Common myeloid progenitor, CD34-positive (primary cell): ENCODE results near the gene RARA.
"Not testable (repeated sequence)": the region's sequence is repeated elsewhere in the genome, so short reads cannot be mapped to it uniquely, and the experiment has no call there.

Source experiments
- CTCF ChIA-PET: fragments of 350-600 bp; sonication (Branson Sonifier 250); formaldehyde crosslinking; loops from one replicate; lab custom pipeline; 2021; ENCODE audit warnings: antibody characterized with exemption; lab: Charles Lee
- POLR2A ChIA-PET: fragments of 350-600 bp; sonication (Branson Sonifier 250); formaldehyde crosslinking; loops from one replicate; lab custom pipeline; 2021; ENCODE audit warnings: antibody characterized with exemption; lab: Charles Lee
- DNase-seq, 3 donors: peaks; one replicate each; pipeline versions ENCODE4 v3.0.0 to v3.0.0-alpha.2; 2013
- H3K27ac ChIP-seq, 2 experiments: 1 replicate in 1 of 2; 2 replicates in 1 of 2; pipeline ENCODE4 v1.7.0; 2013; ENCODE audit warnings: inconsistent platforms in 2 of 2, low read length in 2 of 2, mild to moderate bottlenecking in 2 of 2, low read depth in 1 of 2, moderate library complexity in 1 of 2; ENCODE audit not compliant: severe bottlenecking in 2 of 2, insufficient read depth in 1 of 2, poor library complexity in 1 of 2
- H3K27me3 ChIP-seq, 5 experiments: replicated peaks in 2 of 5; 1 replicate in 3 of 5; 2 replicates in 2 of 5; pipeline versions ENCODE4 v1.6.1 to v1.7.0; 2013; ENCODE audit warnings: low read length in 4 of 5, mild to moderate bottlenecking in 2 of 5, moderate library complexity in 2 of 5, inconsistent platforms in 1 of 5; ENCODE audit not compliant: insufficient read depth in 5 of 5, control insufficient read depth in 4 of 5
- H3K36me3 ChIP-seq, 4 experiments: 1 replicate in 2 of 4; 2 replicates in 2 of 4; pipeline versions ENCODE4 v1.6.1 to v1.7.0; 2013; ENCODE audit warnings: low read length in 3 of 4, control low read depth in 1 of 4, mild to moderate bottlenecking in 1 of 4; ENCODE audit not compliant: control insufficient read depth in 4 of 4, insufficient read depth in 4 of 4
- H3K4me1 ChIP-seq, 4 experiments: 1 replicate in 3 of 4; 2 replicates in 1 of 4; pipeline versions ENCODE4 v1.6.1 to v1.7.1; 2013; ENCODE audit warnings: low read length in 3 of 4, mild to moderate bottlenecking in 3 of 4, control low read depth in 1 of 4, inconsistent platforms in 1 of 4, moderate library complexity in 1 of 4; ENCODE audit not compliant: control insufficient read depth in 4 of 4, insufficient read depth in 4 of 4; ENCODE audit errors: control extremely low read depth in 1 of 4
- H3K4me3 ChIP-seq, 7 experiments: 1 replicate in 4 of 7; 2 replicates in 3 of 7; pipeline versions ENCODE4 v1.5.1 to v1.7.0; 2013; ENCODE audit warnings: mild to moderate bottlenecking in 7 of 7, low read length in 6 of 7, moderate library complexity in 6 of 7, inconsistent platforms in 2 of 7, low read depth in 2 of 7, control low read depth in 1 of 7; ENCODE audit not compliant: insufficient read depth in 4 of 7, control insufficient read depth in 1 of 7; ENCODE audit errors: extremely low read depth in 1 of 7
- H3K9me3 ChIP-seq, 5 experiments: 1 replicate in 4 of 5; 2 replicates in 1 of 5; pipeline versions ENCODE4 v1.6.1 to v1.7.1; 2013; ENCODE audit warnings: low read length in 4 of 5, mild to moderate bottlenecking in 2 of 5, inconsistent platforms in 1 of 5, low read depth in 1 of 5, moderate library complexity in 1 of 5; ENCODE audit not compliant: control insufficient read depth in 4 of 5, insufficient read depth in 2 of 5; ENCODE audit errors: control extremely low read depth in 1 of 5
- WGBS: methylation state at CpG from one replicate; pipeline ENCODE4 v1.1.5; 2013; ENCODE audit not compliant: insufficient coverage; 5-methylcytosine and 5-hydroxymethylcytosine counted together

RARA gene

DNA sequence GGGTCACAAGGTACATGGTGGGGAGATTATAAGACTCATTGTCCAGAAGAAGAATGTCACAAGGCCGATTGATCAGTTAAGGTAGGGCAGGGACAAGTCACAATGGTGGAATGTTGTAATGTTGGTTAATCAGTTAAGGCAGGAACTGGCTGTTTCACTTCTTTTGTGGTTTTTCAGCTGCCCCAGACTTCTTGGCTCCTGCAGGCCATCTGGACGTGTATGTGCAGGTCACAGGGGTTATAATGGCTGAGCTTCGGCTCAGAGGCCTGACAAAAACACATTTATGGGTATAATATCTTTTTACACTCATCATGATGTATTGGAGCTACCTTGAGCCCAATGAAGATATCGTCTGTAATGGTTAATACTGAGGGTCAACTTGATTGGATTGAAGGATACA lies 63.7 kb downstream of the RARA start:
- H3K9me3 ChIP-seq, H3K4me3 ChIP-seq, POLR2A ChIA-PET, H3K36me3 ChIP-seq, DNase-seq, H3K4me1 ChIP-seq, H3K27me3 ChIP-seq, H3K27ac ChIP-seq: not testable (repeated sequence)
- 79% methylated on average over 3 of the region's 4 CpGs for WGBS
- CTCF ChIA-PET = interaction anchor here (1.0 to 2.2 kb wide), 2 partner anchors 11 to 161 kb away, joined by 3 to 5 read pairs; no protein-coding TSS in a partner anchor

DNA sequence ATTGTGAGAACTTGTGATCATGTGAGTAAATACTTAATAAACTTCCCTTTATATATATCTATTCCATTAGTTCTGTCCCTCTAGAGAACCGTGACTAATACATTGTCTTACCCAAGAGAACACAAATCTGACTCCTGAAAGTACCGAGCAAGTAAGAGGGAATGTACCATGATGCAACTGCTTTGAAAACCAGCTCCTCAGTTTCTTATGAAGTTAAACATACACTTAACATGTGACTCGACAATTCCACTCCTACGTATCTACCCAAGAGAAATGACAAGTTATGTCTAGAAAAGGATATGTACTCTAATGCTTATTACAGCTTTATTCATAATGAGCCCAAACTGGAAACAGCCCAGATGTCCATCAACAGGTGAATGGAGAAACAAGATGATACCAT lies 64.3 kb downstream of the RARA start:
- ChIA-PET POLR2A (no interaction called here), CTCF (no interaction called here)
- no peak for DNase-seq
- Histone ChIP-seq H3K4me3 (no peak overlapping the region), H3K27ac (no peak overlapping the region), H3K36me3 (no peaks in the 10 kb centered on the region), H3K4me1 (peaks cover 3 to 8% (median 6%) of the 10 kb centered on the region in 4 experiments), H3K9me3 (no peaks in the 10 kb centered on the region), H3K27me3 (no peaks in the 10 kb centered on the region)
- WGBS = 100% methylated on average over 2 of the region's 4 CpGs

DNA sequence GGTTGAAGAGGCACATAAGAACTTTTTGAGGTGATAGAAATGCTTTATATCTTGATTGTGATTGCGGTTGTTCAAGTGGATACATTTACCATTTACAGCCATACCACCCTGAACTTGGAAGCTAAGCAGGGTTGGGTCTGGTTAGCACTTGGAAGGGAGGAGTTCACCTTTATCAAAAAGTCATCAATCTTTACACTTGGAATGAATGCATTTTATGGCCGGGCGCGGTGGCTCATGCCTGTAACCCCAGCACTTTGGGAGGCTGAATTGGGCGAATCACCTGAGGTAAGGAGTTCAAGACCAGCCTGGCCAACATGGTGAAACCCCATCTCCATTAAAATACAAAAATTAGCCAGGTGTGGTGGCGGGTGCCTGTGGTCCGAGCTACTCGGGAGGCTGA lies 65.0 kb downstream of the RARA start:
- H3K4me1 ChIP-seq = peaks cover 3 to 8% (median 6%) of the 10 kb centered on the region in 4 experiments
- POLR2A ChIA-PET = no interaction called here
- no peaks in the 10 kb centered on the region for H3K9me3 ChIP-seq
- no peaks in the 10 kb centered on the region for H3K27me3 ChIP-seq
- CTCF ChIA-PET = interaction anchor here (1.3 to 1.9 kb wide), 2 partner anchors 12 to 15 kb away, joined by 6 to 8 read pairs; no protein-coding TSS in a partner anchor
- H3K27ac ChIP-seq = no peak overlapping the region
- no peak overlapping the region for H3K4me3 ChIP-seq
- H3K36me3 ChIP-seq = no peaks in the 10 kb centered on the region
- WGBS = 96% methylated on average over 5 of the region's 8 CpGs
- DNase-seq = no peak

DNA sequence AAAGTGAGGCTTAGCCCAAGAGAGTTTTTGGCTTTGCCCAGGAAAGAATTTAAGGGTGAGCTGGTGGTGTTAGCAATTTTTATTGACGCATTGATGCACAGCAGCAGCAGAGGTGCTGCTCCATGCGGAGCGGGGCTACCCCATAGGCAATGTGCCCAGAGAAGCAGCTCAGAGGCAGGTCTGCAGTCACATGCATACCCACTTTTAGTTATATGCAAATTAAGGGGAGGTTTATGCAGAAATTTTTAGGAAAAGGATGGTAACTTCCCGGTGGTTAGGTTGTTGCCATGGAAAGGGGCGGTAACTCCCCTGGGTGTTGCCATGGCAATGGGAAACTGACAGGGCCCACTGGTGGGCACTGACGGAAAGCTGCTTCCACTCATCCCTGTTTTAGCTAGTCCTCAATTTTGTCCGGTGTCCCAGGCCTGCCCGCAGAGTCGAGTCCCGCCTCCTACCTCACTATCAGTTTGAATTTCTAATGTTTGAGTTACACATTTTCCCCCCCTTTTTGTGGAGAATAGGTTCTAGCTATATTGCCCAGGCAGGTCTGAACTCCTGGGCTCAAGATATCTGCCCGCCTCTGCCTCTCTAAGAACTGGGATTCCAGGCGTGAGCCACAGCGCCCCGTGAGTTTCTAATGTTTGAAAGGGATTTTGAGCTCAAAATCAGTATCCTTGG lies 66.0 kb downstream of the RARA start:
- H3K36me3 ChIP-seq = no peaks in the 10 kb centered on the region
- no peak for DNase-seq
- 95% methylated on average over 8 of the region's 14 CpGs for WGBS
- POLR2A ChIA-PET = interaction anchor here (0.6 kb wide), 1 partner anchor 348 kb away, joined by 3 read pairs; no protein-coding TSS in a partner anchor
- no peaks in the 10 kb centered on the region for H3K27me3 ChIP-seq
- no peaks in the 10 kb centered on the region for H3K9me3 ChIP-seq
- H3K27ac ChIP-seq = no peak overlapping the region
- H3K4me3 ChIP-seq = no peak overlapping the region
- H3K4me1 ChIP-seq = peaks cover 3 to 8% (median 6%) of the 10 kb centered on the region in 4 experiments
- CTCF ChIA-PET = interaction anchor here (1.3 to 2.7 kb wide), 5 partner anchors 10 to 41 kb away, joined by 6 to 10 read pairs (median 7); partner anchors contain the start of gene GJD3

DNA sequence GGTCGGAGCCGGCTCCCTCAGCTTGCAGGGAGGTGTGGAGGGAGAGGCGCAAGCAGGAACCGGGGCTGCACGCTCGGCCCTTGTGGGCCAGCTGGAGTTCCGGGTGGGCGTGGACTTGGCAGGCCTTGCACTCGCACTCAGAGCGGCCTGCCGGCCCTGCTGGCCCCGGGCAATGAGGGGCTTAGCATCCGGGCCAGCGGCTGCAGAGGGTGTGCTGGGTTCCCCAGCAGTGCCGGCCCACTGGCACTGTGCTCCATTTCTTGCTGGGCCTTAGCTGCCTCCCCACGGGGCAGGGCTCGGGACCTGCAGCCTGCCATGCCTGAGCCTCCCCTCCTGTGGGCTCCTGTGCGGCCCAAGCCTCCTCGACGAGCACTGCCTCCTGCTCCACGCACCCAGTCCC lies 66.8 kb downstream of the RARA start:
- not testable (repeated sequence) for H3K27me3 ChIP-seq, DNase-seq, H3K9me3 ChIP-seq, H3K4me1 ChIP-seq, H3K36me3 ChIP-seq, H3K4me3 ChIP-seq, H3K27ac ChIP-seq
- CTCF ChIA-PET = interaction anchor here (1.3 to 2.7 kb wide), 6 partner anchors 11 to 185 kb away, joined by 3 to 10 read pairs (median 6); partner anchors contain the start of gene GJD3
- WGBS = 96% methylated on average over 13 of the region's 21 CpGs
- POLR2A ChIA-PET = interaction anchor here (0.6 kb wide), 1 partner anchor 101 kb away, joined by 3 read pairs; no protein-coding TSS in a partner anchor

DNA sequence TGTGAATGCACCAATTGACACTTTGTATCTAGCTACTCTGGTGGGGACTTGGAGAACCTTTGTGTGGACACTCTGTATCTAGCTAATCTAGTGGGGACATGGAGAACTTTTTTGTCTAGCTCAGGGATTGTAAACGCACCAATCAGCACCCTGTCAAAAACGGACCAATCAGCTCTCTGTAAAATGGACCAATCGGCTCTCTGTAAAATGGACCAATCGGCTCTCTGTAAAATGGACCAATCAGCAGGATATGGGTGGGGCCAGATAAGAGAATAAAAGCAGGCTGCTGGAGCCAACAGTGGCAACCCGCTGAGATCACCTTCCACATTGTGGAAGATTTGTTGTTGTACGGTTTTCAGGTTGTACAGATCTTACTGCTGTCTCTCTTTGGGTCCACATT lies 67.6 kb downstream of the RARA start:
- H3K4me3 ChIP-seq = peak overlapping the region in 4 of 7 experiments; percentile 11 to 55 (median 20)
- CTCF ChIA-PET = interaction anchor here (1.1 to 2.7 kb wide), 9 partner anchors 11 to 184 kb away, joined by 3 to 7 read pairs (median 4); no protein-coding TSS in a partner anchor
- H3K27ac ChIP-seq, H3K36me3 ChIP-seq, POLR2A ChIA-PET, H3K27me3 ChIP-seq, H3K9me3 ChIP-seq, H3K4me1 ChIP-seq: not testable (repeated sequence)
- peak in 2 of 3 donors; percentile 37 to 55 for DNase-seq
- 76% methylated on average over 5 of the region's 6 CpGs for WGBS

DNA sequence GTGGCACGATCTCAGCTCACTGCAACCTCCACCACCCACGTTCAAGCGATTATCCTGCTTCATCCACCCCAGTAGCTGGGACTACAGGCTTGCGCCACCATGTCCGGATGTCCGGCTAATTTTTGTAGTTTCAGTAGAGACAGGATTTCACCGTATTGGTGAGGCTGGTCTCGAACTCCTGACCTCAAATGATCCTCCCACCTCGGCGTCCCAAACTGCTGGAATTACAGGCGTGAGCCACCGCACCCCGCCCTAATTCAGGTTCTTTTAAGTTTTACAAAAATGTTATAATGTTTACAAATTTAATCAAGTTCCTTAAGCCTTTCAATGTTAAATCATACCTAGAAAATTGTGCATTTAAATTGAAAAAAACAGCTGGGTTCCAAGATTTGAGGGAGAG lies 68.9 kb downstream of the RARA start:
- H3K36me3 ChIP-seq = no peaks in the 10 kb centered on the region
- POLR2A ChIA-PET = no interaction called here
- peaks cover 3 to 8% (median 6%) of the 10 kb centered on the region in 4 experiments for H3K4me1 ChIP-seq
- H3K27me3 ChIP-seq = no peaks in the 10 kb centered on the region
- H3K27ac ChIP-seq = no peak overlapping the region
- no peaks in the 10 kb centered on the region for H3K9me3 ChIP-seq
- no peak overlapping the region for H3K4me3 ChIP-seq
- no peak for DNase-seq
- 100% methylated on average over 3 of the region's 13 CpGs for WGBS
- CTCF ChIA-PET = interaction anchor here (1.4 kb wide), 1 partner anchor 54 kb away, joined by 3 read pairs; no protein-coding TSS in a partner anchor
